ENCODE results near the gene ITPR1. TPM values are rescaled to one million over a fixed set of nuclear protein-coding genes. Genes with fewer than 3 reads are reported as not detected.

The ITPR1 gene
- total RNA-seq, 1 donor from 2014 or later = 90.8 TPM

DNA sequence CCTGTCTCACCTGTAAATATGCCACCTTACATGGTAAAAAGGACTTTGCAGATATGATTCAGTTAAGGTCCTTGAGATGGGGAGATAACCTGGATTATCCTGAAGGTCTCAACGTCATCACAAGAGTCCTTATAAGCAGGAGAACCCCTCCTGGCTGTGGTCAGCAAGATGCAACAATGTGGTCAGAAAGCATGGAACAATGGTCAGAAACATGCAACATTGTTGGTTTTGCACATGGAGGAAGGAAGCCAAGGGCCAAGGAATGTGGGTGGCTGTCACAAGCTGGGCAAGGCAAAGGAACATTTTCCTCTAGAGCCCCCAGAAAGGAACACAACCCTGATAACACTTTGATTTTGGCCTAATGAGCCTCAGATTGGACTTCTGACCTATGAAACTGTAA, 16.7 kb upstream of the ITPR1 start:
- intact Hi-C loops (cut with micrococcal nuclease) = no loop called here

DNA sequence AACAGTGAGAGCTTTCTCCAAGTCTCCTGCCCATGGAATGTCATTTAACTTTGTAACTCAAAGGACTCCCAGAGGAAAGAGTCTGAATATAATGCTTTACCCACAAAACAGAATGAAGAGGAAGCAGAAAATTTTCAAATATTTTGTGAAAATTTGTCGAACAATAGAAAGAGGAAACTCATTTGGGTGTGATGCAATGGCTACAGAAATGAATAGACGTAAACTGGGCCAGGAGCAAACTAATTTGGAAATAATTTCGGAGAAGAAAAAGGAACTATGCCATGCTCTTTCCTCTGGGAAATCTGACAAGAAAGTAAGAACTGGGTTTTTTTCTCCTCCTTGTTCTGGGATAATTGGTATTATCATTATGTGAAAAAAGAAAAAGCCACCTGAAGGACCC, 14.9 kb upstream of the ITPR1 start:
- intact Hi-C loops (cut with micrococcal nuclease) = no loop called here

DNA sequence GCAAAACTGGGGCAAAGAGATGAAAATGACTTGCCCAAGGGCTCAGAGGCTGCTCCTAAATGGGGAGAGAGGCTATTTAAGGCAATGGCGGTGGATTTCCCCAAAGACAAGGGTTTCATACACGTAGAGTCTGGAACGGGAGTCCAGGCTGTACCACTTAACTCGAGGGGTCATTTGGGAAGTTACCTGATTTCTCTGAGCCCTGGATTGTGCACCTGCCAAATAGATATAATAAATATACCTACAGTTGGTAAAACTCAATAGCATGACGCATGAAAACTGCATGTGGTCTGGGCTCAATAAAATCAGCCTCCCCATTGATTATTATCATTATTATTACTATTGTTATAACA, 1.3 kb upstream of the ITPR1 start:
- intact Hi-C loops (cut with micrococcal nuclease) = loop anchor here (2.0 kb wide), 1 partner anchor 1313 kb away; the partner anchor contains the start of gene CRBN

GRCh38 chr3:4492208-4493013, 737 bp upstream of the ITPR1 start:
- intact Hi-C loops (cut with micrococcal nuclease) = loop anchor here (1.0 to 2.0 kb wide), 16 partner anchors 12 to 1366 kb away; partner anchors contain the start of genes ARL8B, BHLHE40, CRBN and EDEM1

DNA sequence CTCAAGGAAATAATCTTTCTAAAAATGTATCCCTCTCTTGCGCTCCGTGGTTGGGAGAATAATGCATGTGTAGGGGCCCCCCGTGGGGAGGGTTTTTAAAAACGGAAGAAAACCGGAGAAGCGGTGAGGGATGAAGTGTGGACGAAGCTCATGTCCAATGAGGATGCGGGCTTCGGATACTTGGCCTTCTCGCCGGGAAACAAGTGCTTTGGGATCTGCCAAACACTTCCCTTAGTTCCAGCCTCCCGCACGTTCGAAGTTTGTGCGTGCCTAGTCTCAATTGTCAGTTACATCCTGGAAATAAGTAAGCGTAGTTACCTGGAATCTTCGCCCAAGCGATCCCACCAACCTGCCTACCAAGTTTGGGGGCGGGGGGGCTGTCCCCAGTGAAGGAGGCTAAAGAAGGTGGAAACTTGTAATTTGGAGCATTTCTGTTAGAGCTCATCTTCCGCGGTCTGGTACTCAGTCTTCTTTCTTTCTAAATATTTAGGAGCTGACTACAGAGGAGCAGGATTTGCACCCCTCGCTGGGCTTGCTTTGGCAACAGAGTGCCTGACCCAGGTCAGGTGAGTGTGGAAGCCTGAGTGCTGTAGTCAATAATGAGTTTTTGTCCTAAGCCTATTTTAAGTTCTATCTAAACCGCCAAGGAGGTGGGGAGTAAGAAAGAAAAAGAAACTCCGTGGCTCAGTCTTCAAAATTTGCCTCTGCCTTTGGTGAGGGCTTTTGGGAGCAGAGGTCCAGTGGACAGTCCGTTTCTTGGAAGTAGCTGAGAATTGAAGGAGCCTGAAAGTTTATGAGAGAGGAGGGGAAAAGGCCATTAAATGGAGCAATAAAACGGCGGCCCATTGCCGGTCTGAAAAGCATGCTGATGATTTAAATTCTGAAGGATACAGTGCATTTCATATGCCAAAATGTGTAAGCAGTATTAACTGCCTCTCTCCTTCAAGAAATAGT, 1.1 kb downstream of the ITPR1 start:
- intact Hi-C loops (cut with micrococcal nuclease) = loop anchor here (1.0 to 2.0 kb wide), 16 partner anchors 10 to 1368 kb away; partner anchors contain the start of genes ARL8B, BHLHE40, CRBN and EDEM1

DNA sequence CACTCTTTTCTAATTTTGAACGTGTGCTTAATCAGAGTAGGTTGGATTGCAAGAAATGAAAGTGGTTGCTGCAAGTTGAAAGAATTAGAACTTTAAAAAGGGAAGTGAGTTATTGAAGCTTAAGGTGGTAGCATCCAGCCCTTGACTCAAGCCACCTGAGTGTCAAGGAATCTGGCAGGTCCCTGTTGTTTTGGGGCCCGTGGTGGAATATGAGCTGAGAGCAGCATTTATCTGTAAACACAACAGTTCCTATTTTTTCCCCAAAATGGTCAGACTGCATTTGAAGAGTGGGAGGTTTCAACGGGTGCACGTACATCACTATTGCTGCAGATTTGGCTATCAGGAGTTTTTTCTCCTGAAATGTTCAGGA, 1.7 kb downstream of the ITPR1 start:
- intact Hi-C loops (cut with micrococcal nuclease) = no loop called here

DNA sequence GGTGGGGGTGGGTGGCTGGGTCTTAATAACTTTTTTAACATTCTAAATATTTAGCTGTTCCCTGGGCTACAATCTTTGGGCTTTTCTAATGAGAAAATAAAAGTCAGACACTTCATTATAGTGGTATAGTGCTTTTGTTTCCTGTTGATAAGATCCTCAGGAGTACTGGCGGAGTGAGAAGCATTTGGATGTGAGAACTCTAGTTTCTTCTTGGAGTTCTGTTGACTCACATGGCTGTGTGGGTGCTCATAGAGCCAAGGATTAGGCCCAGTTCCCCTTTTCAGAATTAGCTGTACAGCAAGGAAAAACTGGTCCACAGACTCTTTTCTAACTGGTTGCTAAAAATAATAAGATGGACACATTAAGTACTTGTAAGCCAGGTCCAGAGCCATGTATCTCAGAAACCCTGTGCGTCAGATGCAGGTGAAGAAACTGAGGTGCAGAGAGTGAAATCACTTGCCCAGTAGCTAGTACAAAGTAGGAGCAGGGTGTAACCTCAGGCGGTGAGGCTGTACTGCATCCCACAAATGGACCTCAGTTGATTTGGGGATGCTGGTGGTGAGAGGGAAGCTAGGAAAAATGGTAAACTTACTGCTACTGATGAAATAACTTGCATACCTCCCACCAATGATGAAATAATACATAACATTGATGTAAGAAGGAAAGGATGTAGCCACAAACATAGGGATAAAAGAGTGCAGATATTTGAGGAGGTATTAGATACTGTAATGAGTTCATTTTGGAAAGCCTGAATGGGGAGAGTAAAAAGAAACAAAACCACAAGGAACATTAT, 2.3 kb downstream of the ITPR1 start:
- intact Hi-C loops (cut with micrococcal nuclease) = no loop called here

DNA sequence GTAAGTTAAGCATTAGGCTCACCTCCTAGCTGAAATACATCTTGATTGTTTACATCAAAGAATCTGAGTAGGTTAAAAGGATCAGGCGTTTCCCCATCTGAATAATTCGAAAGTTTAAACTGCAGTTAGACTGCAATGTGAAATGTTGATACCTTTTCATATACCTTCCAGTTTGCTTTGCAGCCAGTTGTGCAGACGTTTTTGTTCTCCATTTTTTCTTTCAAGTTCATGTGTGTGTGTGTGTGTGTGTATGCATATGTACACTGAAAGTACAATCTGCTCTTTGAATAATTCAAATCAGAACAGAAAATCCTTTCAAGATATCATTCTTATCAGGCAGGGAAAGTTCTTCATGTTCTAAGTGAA, 2.9 kb downstream of the ITPR1 start:
- intact Hi-C loops (cut with micrococcal nuclease) = no loop called here

- intact Hi-C loops (cut with micrococcal nuclease) = no loop called here
Observed at GRCh38 chr3:4497005-4497692, 4.0 kb downstream of the ITPR1 start.

GRCh38 chr3:4497843-4498324, 4.7 kb downstream of the ITPR1 start:
- intact Hi-C loops (cut with micrococcal nuclease) = no loop called here

DNA sequence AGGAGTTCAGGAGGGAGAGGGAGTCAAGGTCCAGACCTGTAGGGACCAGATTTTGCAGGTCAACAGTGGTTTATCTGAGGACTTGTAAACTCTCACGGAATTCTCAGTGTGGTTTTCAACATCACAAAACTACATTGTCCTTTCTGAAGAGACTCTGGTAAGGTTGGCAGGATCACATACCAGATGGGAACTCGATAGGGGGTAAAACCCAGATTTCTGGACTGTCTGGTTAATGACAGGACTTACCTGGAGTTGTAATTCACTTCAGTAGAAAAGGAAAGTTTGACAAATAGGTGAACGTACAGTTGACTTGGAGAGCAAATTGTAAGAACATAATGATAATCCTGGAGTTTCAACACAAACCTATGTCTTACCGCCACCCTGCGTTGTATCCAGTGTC, 5.3 kb downstream of the ITPR1 start:
- intact Hi-C loops (cut with micrococcal nuclease) = no loop called here

DNA sequence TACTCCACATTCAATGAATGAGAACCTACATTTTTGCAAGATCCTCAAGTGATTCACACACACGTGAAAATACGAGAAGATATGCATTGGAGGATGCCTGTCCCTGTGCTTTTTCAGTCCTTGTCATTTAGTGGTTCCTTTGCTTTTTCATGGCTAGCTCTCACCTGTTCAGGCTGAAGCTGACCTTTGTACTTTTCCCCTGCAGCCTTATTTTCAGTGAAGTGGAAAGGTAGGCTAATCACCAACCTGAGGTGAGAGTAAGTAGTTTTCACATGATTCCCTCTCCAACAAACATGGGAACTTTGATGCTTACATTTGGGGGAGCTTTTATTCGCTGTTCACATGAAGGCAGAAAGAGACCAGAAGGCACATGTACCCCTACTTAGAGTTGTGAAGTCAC, 8.3 kb downstream of the ITPR1 start:
- intact Hi-C loops (cut with micrococcal nuclease) = no loop called here

DNA sequence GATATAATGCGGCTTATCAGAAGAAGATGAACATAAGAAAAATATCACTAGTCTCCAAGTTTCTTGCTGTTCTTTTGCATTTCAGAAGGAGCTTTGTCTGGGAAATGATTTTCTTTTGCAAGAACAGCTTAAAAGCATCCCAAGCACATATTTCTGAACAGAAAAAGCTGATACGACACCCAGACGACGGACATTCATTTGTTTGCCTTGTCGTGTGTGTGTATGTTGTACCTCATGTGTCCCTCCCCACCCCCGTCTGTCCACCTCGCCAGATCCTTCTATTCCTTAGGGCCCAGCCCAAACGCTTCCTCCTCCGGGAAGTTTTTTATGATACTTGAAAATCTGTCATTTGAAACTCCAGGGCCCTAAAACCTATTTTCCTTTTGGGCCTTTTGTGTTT, 8.8 kb downstream of the ITPR1 start:
- intact Hi-C loops (cut with micrococcal nuclease) = no loop called here

GRCh38 chr3:4503050-4503449, 9.9 kb downstream of the ITPR1 start:
- intact Hi-C loops (cut with micrococcal nuclease) = no loop called here

- intact Hi-C loops (cut with micrococcal nuclease) = loop anchor here (1.0 to 2.0 kb wide), 4 partner anchors 11 to 201 kb away; partner anchors contain the start of genes ITPR1 and SETMAR
Observed at GRCh38 chr3:4504340-4505261, 11.5 kb downstream of the ITPR1 start.

DNA sequence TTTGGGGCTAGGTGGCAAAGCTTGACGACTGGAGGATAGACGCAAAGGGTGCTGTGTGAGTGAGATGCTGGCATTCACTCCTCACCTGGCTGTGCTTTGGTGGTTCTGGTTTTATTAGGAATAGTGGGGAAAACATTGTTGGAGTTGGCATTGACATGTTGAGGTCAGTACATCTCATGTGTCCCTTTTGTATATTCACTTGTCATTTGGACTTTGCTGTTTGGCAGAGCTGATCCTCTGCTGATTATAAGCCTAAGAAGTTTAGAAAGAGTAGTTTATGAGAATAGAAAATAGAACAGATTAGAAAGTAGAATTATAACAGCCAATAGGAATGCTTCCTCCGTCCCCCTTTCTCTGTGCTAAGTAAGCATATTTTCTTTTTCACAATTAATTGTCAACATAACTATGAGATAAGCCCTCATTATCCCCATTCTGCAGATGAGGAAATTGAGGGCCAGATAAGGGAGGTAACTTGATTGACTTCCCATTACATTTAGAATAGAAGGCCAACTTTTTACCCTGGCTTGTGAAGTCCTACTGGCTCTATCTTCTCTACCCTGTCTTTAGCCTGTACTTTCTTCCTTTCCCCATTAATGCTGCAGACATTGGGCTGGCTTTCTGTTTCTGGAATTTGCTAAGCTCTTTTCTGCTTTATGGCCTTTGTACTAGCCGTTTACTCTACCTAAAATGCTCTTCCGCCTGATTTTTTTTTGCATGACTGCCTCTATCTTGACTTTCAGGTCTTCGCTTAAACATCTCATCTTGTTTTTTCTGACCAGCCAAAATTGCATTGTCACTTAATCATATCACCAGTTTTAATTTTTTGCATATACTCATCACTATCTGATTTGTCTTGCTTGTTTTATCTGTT, 12.8 kb downstream of the ITPR1 start:
- intact Hi-C loops (cut with micrococcal nuclease) = loop anchor here (2.0 kb wide), 1 partner anchor 155 kb away; no protein-coding TSS in a partner anchor

GRCh38 chr3:4506559-4507023, 13.4 kb downstream of the ITPR1 start:
- intact Hi-C loops (cut with micrococcal nuclease) = no loop called here

DNA sequence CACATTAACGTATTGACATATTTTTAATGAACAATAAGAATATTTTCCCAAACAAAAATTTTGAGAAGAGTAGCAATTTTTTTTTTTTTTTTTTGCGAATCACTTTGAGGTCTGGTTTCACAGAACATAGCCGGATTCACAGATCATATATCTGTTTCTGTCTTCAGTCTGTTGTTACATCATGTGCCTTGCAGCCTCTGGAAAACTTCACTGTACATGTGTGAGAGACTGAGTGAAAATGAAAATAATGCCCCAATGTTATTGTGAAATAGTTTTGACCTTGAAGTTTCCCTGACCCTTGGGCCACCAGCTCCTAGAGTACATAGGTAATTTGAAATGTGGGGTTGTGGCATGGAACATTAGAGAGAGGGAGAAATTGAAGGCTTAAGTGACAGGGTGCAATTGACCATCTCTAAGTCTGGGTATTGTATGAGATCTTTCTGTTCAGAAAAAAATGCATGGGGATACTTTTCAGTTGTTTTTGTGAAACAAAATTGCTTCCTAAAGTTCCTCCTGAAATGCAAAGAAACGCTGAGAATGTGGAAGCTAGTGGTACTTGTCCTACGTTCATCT, 14.0 kb downstream of the ITPR1 start:
- intact Hi-C loops (cut with micrococcal nuclease) = no loop called here

Measured in T-helper 1 cell treated with Interleukin-12 subunit alpha and Interleukin-12 subunit beta and Interleukin-4 antibody, amounts not matched to agents 30 ng/mL and 1 ng/mL, for 36 hours (primary cell).